Erythroblast (primary cell): Measurements from ENCODE around the gene SCAMP3.

ENCODE experiments used
- GATA1 ChIP-seq: IDR thresholded peaks from 2 replicates; pipeline ENCODE4 v1.6.1; 2011; ENCODE audit warnings: low read depth, mild to moderate bottlenecking, control low read depth, low read length, moderate library complexity
- POLR2A ChIP-seq: IDR thresholded peaks from 2 replicates; pipeline ENCODE4 v1.6.1; 2011; ENCODE audit warnings: mild to moderate bottlenecking, low read length

- no peak for TF ChIP-seq POLR2A
- TF ChIP-seq GATA1 = no peak
Observed at GRCh38 chr1:155256058-155256852, 5.9 kb downstream of the SCAMP3 start.
